Upper lobe of left lung (tissue), 4 donors: Measurements from ENCODE around the gene OSBPL2.

Experiments
- CTCF ChIP-seq, 6 experiments: fragments of 450-650 bp in 4 of 6; fragments of 200-600 bp in 2 of 6; sonication (generic) in 2 of 6; IDR thresholded peaks; one replicate each; pipeline ENCODE4 v1.5.1; 2016 to 2019; ENCODE audit warnings: antibody characterized with exemption in 6 of 6
- EP300 ChIP-seq, 4 donors: sonication (generic); formaldehyde crosslinking; IDR thresholded peaks; one replicate each; pipeline ENCODE4 v1.5.1; 2017; ENCODE audit warnings: antibody characterized with exemption in 4 of 4, control low read depth in 2 of 4
- POLR2A ChIP-seq, 4 donors: fragments of 450-650 bp; IDR thresholded peaks; one replicate each; pipeline ENCODE4 v1.5.1; 2016 to 2017; ENCODE audit warnings: antibody characterized with exemption in 4 of 4, mild to moderate bottlenecking in 2 of 4

- TF ChIP-seq CTCF (IDR thresholded peaks at IDR 0.05) (no peak), POLR2A (IDR thresholded peaks at IDR 0.05) (no peak), EP300 (IDR thresholded peaks at IDR 0.05) (no peak)
Measured at GRCh38 chr20:62255976-62256375, 17.7 kb downstream of the OSBPL2 start.
